Mesothelial cell of epicardium (in vitro differentiated cells): ENCODE measurements around the gene S100A5. TPM values are rescaled to one million over a fixed set of nuclear protein-coding genes. Genes with fewer than 3 reads are reported as not detected.

Experiments used
- DNase-seq, 2 experiments: peaks; one replicate each; pipeline ENCODE4 v3.0.0; 2021; ENCODE audit warnings: low spot score in 2 of 2; ENCODE audit not compliant: unreplicated experiment in 2 of 2
- H3K27ac Mint-ChIP-seq: 2 replicates; pipeline ENCODE4 v1.8.0; 2021; ENCODE audit warnings: mixed read lengths
- H3K27me3 Mint-ChIP-seq: 2 replicates; pipeline ENCODE4 v1.8.0; 2021; ENCODE audit warnings: low read depth, mixed read lengths
- H3K36me3 Mint-ChIP-seq: 2 replicates; pipeline ENCODE4 v1.8.0; 2021; ENCODE audit warnings: mixed read lengths
- H3K4me1 Mint-ChIP-seq: 2 replicates; pipeline ENCODE4 v1.8.0; 2021; ENCODE audit warnings: mixed read lengths
- H3K4me3 Mint-ChIP-seq: 2 replicates; pipeline ENCODE4 v1.8.0; 2021; ENCODE audit warnings: mild to moderate bottlenecking, moderate library complexity, mixed read lengths
- H3K9me3 Mint-ChIP-seq: 2 replicates; pipeline ENCODE4 v1.8.0; 2021; ENCODE audit warnings: mixed read lengths
- total RNA-seq: library from RNA; stranded (reverse); gene quantifications from 3 replicates; pipeline ENCODE4 v1.2.1, GENCODE V29; 2021
- TF ChIP-seq, protein P1 (sequence below): fragments of 200-600 bp; sonication (generic); IDR thresholded peaks from one replicate; pipeline ENCODE4 v1.5.0; 2021; ENCODE audit warnings: antibody characterized with exemption; ENCODE audit not compliant: unreplicated experiment

S100A5 gene
- total RNA-seq, 1 donor from 2014 or later: not detected

GRCh38 chr1:153510984-153511410, 29.7 kb downstream of the S100A5 start:
- Mint-ChIP-seq H3K36me3 (no peaks in the 10 kb centered on the region), H3K4me3 (no peak overlapping the region), H3K27me3 (no peaks in the 10 kb centered on the region), H3K9me3 (no peaks in the 10 kb centered on the region), H3K27ac (peak overlapping the region; percentile 62), H3K4me1 (peaks cover 25% of the 10 kb centered on the region)
- TF ChIP-seq, protein P1, sequence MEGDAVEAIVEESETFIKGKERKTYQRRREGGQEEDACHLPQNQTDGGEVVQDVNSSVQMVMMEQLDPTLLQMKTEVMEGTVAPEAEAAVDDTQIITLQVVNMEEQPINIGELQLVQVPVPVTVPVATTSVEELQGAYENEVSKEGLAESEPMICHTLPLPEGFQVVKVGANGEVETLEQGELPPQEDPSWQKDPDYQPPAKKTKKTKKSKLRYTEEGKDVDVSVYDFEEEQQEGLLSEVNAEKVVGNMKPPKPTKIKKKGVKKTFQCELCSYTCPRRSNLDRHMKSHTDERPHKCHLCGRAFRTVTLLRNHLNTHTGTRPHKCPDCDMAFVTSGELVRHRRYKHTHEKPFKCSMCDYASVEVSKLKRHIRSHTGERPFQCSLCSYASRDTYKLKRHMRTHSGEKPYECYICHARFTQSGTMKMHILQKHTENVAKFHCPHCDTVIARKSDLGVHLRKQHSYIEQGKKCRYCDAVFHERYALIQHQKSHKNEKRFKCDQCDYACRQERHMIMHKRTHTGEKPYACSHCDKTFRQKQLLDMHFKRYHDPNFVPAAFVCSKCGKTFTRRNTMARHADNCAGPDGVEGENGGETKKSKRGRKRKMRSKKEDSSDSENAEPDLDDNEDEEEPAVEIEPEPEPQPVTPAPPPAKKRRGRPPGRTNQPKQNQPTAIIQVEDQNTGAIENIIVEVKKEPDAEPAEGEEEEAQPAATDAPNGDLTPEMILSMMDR: peak; percentile 81
- peak; percentile 78 to 89 for DNase-seq

DNA sequence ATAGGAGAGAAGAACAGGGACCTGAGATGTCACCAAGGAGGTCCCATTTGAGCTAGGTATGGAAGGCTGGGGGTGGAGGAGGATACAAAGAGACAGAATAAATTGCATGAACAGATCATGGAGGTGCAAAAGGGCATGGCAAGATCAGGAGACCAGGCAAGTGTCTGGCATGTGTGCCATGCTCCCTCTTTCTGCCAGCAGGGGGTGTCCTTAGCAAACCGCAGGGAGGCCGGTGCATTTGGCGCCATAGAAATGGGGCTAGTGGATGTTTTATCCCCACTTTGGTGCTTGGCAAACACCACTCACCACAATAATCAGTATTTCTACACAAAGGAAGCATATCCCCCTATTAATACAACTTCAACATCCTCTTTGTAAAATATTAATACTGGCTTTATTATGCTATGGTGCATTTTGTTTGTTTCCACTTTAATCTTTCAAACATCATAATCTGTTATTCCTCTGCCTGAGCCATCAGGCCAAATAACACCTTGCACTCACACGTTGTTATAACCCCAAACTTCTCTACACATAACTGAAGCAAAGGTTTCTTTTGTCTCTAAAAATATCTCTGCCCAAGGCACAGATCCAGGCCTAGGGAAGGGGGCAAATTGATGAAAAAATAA, 30.9 kb downstream of the S100A5 start:
- Mint-ChIP-seq H3K9me3 (no peaks in the 10 kb centered on the region), H3K27ac (no peak overlapping the region), H3K4me1 (peaks cover 22% of the 10 kb centered on the region), H3K27me3 (no peaks in the 10 kb centered on the region), H3K4me3 (no peak overlapping the region), H3K36me3 (no peaks in the 10 kb centered on the region)
- TF ChIP-seq, protein P1: no peak
- no peak for DNase-seq

GRCh38 chr1:153509036-153509435, 31.7 kb downstream of the S100A5 start:
- no peak overlapping the region for H3K27ac Mint-ChIP-seq
- no peaks in the 10 kb centered on the region for H3K36me3 Mint-ChIP-seq

DNA sequence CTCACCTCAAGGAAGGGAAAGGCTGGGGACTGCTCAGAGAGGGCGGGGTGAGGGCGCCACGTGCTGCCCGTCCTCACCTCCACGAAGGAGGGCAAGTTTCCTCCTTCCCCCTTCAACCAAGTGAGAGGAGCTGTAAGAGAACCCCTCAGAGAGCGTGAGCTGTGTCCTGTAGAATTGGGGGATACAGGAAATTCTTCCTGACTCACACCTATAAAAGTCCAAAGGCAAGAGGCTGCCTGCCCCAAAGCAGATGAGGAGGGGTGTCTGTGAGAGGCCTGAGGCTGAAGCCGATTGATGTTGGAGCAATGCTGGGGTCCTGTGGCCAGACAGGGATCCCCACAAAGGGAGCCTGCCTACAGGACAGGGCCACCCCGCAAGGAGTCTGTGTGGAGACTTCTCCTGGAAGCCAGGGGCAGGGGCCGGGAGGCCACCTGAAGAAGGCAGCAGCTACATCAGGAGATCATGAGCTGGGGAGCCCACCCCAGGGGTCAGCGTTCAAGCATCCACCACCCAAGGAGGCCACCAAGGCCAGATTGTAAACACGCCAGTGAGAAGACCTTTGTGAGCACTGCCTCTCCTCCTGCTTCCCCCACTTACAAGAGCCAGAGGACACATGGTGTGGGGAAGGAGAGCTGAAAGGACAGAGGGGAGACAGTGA, 32.7 kb downstream of the S100A5 start:
- no peak for DNase-seq
- TF ChIP-seq, protein P1: no peak
- no peaks in the 10 kb centered on the region for H3K9me3 Mint-ChIP-seq
- no peaks in the 10 kb centered on the region for H3K27me3 Mint-ChIP-seq
- H3K36me3 Mint-ChIP-seq: no peaks in the 10 kb centered on the region
- no peak overlapping the region for H3K27ac Mint-ChIP-seq
- no peak overlapping the region for H3K4me3 Mint-ChIP-seq
- H3K4me1 Mint-ChIP-seq: peaks cover 22% of the 10 kb centered on the region

More at GRCh38 chr1:153509036-153509435, 31.7 kb downstream of the S100A5 start:
- H3K4me1 Mint-ChIP-seq: peaks cover 22% of the 10 kb centered on the region
- no peak overlapping the region for H3K4me3 Mint-ChIP-seq
- TF ChIP-seq, protein P1: no peak
- no peaks in the 10 kb centered on the region for H3K27me3 Mint-ChIP-seq
- no peak for DNase-seq
- no peaks in the 10 kb centered on the region for H3K9me3 Mint-ChIP-seq

GRCh38 chr1:153506831-153507413, 33.8 kb downstream of the S100A5 start:
- no peak for DNase-seq
- TF ChIP-seq, protein P1: no peak
- H3K9me3 Mint-ChIP-seq: no peaks in the 10 kb centered on the region
- peaks cover 22% of the 10 kb centered on the region for H3K4me1 Mint-ChIP-seq
- H3K27me3 Mint-ChIP-seq: no peaks in the 10 kb centered on the region
- peak overlapping the region; percentile 87 for H3K27ac Mint-ChIP-seq
- H3K4me3 Mint-ChIP-seq: no peak overlapping the region
- H3K36me3 Mint-ChIP-seq: no peaks in the 10 kb centered on the region
